Measurements from ENCODE around the gene COL4A6. TPM values are rescaled to one million over a fixed set of nuclear protein-coding genes. Genes with fewer than 3 reads are reported as not detected.
A peak's percentile ranks its signal among the peaks of the same experiment; 100 is the strongest.

Gene COL4A6
- total and polyA plus RNA-seq, 4 donors = 10.7 to 39.4 (median 12.1) TPM

DNA sequence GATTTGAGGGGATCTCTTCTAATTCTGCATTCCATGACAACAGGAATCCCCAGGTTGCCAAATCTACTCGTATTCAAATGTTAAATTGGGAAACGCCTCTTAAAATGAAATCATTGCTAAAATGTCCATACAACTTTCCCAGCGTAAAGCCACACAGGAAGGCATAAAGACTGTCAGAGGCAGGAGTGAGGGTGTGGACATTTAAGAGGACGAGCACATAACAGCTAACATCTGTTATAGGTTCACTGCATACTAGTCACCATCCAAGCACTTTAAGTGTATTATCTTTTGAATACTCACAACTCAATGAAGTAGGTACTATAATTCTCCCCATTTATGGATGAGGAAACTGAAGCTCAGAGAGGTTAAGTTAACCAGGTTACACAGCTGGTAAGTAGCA, 311.1 kb downstream of the COL4A6 start:
- no CpG with 5 or more reads among the region's 4 CpGs for WGBS (ENCODE audit: insufficient coverage)
- no peaks in the 10 kb centered on the region for H3K4me1 ChIP-seq (ENCODE audit: control insufficient read depth, insufficient read depth, low read length)
- DNase-seq (ENCODE audit: low read depth in 4 of 6, low spot score in 6 of 6) = no peak

DNA sequence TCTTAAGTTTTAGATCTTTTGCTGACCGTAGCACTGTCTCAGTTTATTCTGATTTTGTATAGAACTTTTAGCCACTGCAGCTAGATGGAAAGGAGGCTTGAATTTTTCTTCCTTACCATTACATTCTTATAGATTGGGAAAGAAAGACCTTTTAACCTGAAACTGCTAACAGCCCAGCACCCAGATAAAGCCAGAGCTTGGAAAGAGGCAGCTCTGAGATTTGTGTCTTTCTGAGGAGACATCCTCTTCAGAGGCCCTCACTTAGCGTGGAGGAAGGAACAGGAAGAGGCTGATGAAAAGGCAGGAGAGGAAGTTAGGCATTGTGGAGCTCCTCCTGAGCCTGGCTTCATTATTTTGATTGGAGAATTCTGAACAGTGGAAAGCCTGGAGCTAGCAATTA, 311.6 kb downstream of the COL4A6 start:
- Histone ChIP-seq H3K27me3 (ENCODE audit: control insufficient read depth, insufficient read depth, low read length) (peaks cover 3% of the 10 kb centered on the region), H3K4me3 (ENCODE audit: low read depth, low read length) (no peak overlapping the region), H3K9me3 (ENCODE audit: control insufficient read depth, insufficient read depth, low read length) (no peaks in the 10 kb centered on the region), H3K36me3 (ENCODE audit: control insufficient read depth, insufficient read depth, low read length) (no peaks in the 10 kb centered on the region), H3K4me1 (ENCODE audit: control insufficient read depth, insufficient read depth, low read length) (no peaks in the 10 kb centered on the region), H3K27ac (ENCODE audit: low read depth, low read length) (no peak overlapping the region)
- WGBS (ENCODE audit: insufficient coverage) = 17% methylated on average over 1 of the region's 2 CpGs
- DNase-seq (ENCODE audit: low read depth in 4 of 6, low spot score in 6 of 6) = no peak

More for the DNA sequence above, 311.1 kb downstream of the COL4A6 start:
- no peaks in the 10 kb centered on the region for H3K36me3 ChIP-seq (ENCODE audit: control insufficient read depth, insufficient read depth, low read length)
- no peak overlapping the region for H3K27ac ChIP-seq (ENCODE audit: low read depth, low read length)
- no peak overlapping the region for H3K4me3 ChIP-seq (ENCODE audit: low read depth, low read length)
- peaks cover 3% of the 10 kb centered on the region for H3K27me3 ChIP-seq (ENCODE audit: control insufficient read depth, insufficient read depth, low read length)
- no peaks in the 10 kb centered on the region for H3K9me3 ChIP-seq (ENCODE audit: control insufficient read depth, insufficient read depth, low read length)

DNA sequence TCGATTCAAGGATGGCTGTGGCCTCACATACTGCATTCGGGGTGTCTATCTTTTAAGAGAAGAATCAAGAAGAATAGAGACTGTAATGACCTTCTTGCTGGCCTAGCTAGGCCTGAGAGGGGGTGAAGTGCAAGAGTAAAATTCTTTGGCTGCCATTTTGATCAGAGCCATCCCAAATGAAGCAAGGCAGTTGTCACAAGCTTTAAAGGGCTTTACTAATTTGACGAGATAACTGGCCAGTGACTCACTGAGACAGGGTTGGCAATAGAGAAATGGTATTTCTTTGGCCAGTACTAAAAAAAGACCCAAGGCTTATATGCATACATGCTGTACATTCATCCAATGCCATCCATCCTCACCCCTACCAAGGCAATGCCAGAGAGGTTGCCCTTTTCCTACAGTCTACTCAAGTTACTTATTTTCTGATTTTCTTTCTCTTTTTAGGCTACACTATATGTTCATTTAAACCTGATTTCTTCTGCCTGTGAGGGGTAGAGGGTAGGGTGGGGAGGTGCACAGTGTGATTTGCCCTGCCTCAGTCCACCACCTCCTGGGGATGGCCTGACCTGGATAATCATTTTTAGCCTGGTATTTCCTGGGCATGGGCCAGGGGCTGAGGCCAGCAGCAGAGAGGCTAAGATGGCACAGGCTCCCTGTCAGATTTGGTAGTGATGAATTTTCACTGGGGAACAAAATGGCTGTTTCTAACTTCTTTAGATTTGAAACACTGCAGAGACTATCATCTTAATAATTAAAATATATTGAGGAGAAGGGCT, 314.4 kb downstream of the COL4A6 start:
- H3K27ac ChIP-seq (ENCODE audit: low read depth, low read length) = no peak overlapping the region
- WGBS (ENCODE audit: insufficient coverage) = 87% methylated on average over 3 of the region's 3 CpGs

DNA sequence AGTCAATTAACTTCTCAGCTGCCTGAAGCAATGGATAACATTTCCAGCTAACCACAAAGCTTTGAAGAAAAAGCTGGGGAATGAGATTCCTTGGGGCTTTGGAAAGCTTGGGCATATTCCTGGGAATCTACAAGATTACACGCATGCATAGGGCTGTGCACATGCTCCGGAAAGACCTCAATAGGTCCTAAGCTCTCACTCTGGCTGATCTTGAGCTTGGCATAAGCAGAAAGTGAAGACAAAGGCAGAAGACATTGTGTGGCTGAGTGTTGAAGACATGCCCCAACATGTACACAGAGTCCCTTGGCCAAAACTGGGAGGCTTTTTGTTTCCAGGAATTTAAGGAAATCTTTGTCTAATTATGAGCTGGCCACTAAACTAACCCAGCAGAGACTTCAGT, 315.5 kb downstream of the COL4A6 start:
- H3K27me3 ChIP-seq (ENCODE audit: control insufficient read depth, insufficient read depth, low read length) = peaks cover 8% of the 10 kb centered on the region
- H3K4me1 ChIP-seq (ENCODE audit: control insufficient read depth, insufficient read depth, low read length) = peaks cover 3% of the 10 kb centered on the region
- H3K27ac ChIP-seq (ENCODE audit: low read depth, low read length) = no peak overlapping the region
- 58% methylated on average over 2 of the region's 2 CpGs for WGBS (ENCODE audit: insufficient coverage)
- DNase-seq (ENCODE audit: low read depth in 4 of 6, low spot score in 6 of 6) = no peak
- H3K4me3 ChIP-seq (ENCODE audit: low read depth, low read length) = no peak overlapping the region
- no peaks in the 10 kb centered on the region for H3K36me3 ChIP-seq (ENCODE audit: control insufficient read depth, insufficient read depth, low read length)
- no peaks in the 10 kb centered on the region for H3K9me3 ChIP-seq (ENCODE audit: control insufficient read depth, insufficient read depth, low read length)

More for the DNA sequence above, 314.4 kb downstream of the COL4A6 start:
- Histone ChIP-seq H3K4me3 (ENCODE audit: low read depth, low read length) (no peak overlapping the region), H3K27me3 (ENCODE audit: control insufficient read depth, insufficient read depth, low read length) (peaks cover 8% of the 10 kb centered on the region), H3K4me1 (ENCODE audit: control insufficient read depth, insufficient read depth, low read length) (peaks cover 3% of the 10 kb centered on the region), H3K9me3 (ENCODE audit: control insufficient read depth, insufficient read depth, low read length) (no peaks in the 10 kb centered on the region), H3K36me3 (ENCODE audit: control insufficient read depth, insufficient read depth, low read length) (no peaks in the 10 kb centered on the region)
- no peak for DNase-seq (ENCODE audit: low read depth in 4 of 6, low spot score in 6 of 6)

DNA sequence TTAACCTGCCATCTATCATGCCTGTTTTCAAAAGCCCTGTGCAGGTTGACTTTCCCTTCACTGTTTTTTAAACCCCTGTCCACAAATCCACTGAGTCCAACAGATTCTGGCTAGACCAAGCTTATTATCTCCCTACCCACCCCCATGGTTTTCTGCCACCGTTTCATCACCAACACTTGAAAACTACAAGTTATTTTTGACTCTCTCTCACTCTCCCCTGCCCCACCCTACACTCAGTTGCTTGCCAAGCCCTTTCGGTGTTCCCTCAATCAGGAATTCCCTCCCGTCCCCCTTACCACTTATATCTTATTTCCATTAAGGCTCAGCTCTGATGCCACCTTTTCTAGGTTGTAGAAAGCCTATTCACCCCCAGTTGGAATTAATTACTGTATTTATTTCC, 316.9 kb downstream of the COL4A6 start:
- no peak for DNase-seq (ENCODE audit: low read depth in 4 of 6, low spot score in 6 of 6)
- Histone ChIP-seq H3K27me3 (ENCODE audit: control insufficient read depth, insufficient read depth, low read length) (peaks cover 9% of the 10 kb centered on the region), H3K27ac (ENCODE audit: low read depth, low read length) (no peak overlapping the region), H3K4me3 (ENCODE audit: low read depth, low read length) (no peak overlapping the region), H3K4me1 (ENCODE audit: control insufficient read depth, insufficient read depth, low read length) (peaks cover 3% of the 10 kb centered on the region), H3K36me3 (ENCODE audit: control insufficient read depth, insufficient read depth, low read length) (no peaks in the 10 kb centered on the region), H3K9me3 (ENCODE audit: control insufficient read depth, insufficient read depth, low read length) (no peaks in the 10 kb centered on the region)
- WGBS (ENCODE audit: insufficient coverage) = 45% methylated on average over 3 of the region's 3 CpGs

DNA sequence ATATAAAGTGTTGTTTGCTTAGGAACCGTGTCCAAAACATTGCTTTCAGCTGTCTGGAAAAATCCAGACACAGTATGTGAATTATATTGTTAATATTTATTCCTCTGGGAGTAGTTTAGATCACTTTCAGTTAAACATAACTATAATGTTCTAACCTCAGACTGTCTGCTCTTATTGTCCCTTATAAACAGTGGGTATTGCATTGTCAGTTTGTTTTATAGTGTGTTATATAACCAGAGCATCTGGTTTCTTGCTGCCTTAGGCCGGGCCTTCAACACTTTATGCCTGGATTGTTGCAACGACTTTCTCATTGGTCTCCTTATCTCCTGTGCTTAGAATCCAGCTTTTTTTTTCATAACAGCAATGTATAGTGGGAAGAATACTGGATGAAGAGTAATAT, 320.2 kb downstream of the COL4A6 start:
- no peaks in the 10 kb centered on the region for H3K36me3 ChIP-seq (ENCODE audit: control insufficient read depth, insufficient read depth, low read length)
- no peak overlapping the region for H3K4me3 ChIP-seq (ENCODE audit: low read depth, low read length)
- H3K4me1 ChIP-seq (ENCODE audit: control insufficient read depth, insufficient read depth, low read length) = peaks cover 3% of the 10 kb centered on the region
- no peak overlapping the region for H3K27ac ChIP-seq (ENCODE audit: low read depth, low read length)
- H3K27me3 ChIP-seq (ENCODE audit: control insufficient read depth, insufficient read depth, low read length) = peaks cover 7% of the 10 kb centered on the region
- no peaks in the 10 kb centered on the region for H3K9me3 ChIP-seq (ENCODE audit: control insufficient read depth, insufficient read depth, low read length)
- WGBS (ENCODE audit: insufficient coverage) = no CpG with 5 or more reads among the region's 3 CpGs
- peak in 1 of 6 donors; percentile 11 for DNase-seq (ENCODE audit: low read depth in 4 of 6, low spot score in 6 of 6)

DNA sequence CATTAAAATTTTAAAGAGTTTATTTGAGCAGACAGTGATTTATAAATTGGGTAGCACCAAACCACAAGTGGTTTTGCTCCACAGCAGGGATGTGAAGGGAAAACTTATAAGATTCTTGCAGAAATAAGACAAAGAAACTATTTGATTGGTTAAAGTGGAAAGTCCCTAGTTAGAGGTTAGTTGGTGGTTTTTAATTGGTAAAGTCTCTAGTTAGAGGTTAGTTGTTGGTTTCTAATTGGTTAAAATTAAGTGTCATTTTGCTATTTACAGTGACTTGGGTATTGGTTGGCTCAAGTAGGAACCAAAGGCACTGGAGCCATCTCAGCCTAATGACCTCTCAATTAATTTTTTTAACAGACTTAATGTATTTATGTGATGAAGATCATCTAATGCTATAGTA, 323.7 kb downstream of the COL4A6 start:
- peaks cover 5% of the 10 kb centered on the region for H3K27me3 ChIP-seq (ENCODE audit: control insufficient read depth, insufficient read depth, low read length)
- H3K4me1 ChIP-seq (ENCODE audit: control insufficient read depth, insufficient read depth, low read length) = no peaks in the 10 kb centered on the region
- H3K4me3 ChIP-seq (ENCODE audit: low read depth, low read length) = no peak overlapping the region
- no peak overlapping the region for H3K27ac ChIP-seq (ENCODE audit: low read depth, low read length)
- no peaks in the 10 kb centered on the region for H3K36me3 ChIP-seq (ENCODE audit: control insufficient read depth, insufficient read depth, low read length)
- no peaks in the 10 kb centered on the region for H3K9me3 ChIP-seq (ENCODE audit: control insufficient read depth, insufficient read depth, low read length)
- no peak for DNase-seq (ENCODE audit: low read depth in 4 of 6, low spot score in 6 of 6)

Other genes with a start within 250 kb of the COL4A6 start
- 100 to 1,000 TPM in 1 of 2 donors, 10 to 100 TPM in 1; 87.2 to 119 TPM for gene COL4A5, start 1.4 kb upstream of the COL4A6 start, total RNA-seq
- 10 to 100 TPM; 49.4 to 52.7 TPM for gene COL4A5, start 1.4 kb upstream of the COL4A6 start, polyA plus RNA-seq (ENCODE audit: insufficient read length in 2 of 2)

All from spinal cord (tissue), 10 donors.